ENCODE data around the gene RPL37.
"Not testable (repeated sequence)": the region's sequence is repeated elsewhere in the genome, so short reads cannot be mapped to it uniquely, and the experiment has no call there.

Gene RPL37

DNA sequence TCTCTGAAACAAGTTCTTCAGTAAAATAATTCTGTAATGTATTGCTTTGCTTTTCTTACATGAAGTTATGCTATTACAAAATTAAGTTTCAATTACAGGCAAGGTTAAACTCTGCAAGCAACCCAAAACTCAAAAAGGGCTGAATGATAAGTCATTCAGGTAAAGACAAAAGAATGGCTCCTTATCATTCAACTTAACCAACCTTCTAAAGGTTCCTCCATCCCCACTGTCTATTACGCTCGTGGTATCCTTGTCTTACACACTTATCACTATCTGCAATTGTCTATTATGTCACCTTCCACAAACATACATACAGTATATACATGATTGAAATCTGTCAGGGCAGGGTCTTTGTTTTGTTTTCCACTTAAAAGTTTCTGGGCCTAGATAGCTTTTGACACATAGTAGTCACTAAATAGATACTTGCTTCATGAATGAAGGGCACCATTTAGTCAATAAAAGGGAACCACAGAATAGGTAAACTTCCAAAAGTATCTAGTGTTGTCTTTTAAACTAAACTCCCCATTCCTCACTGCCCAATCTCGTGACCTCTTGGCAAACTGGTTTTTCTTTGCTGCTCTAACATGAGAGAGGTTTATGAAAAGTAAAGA is 6.9 kb downstream of the RPL37 start:
- H3K4me3 ChIP-seq (ENCODE audit: low read length) = no peak overlapping the region
- TF ChIP-seq ZNF274 (IDR thresholded peaks at IDR 0.05; ENCODE audit: low read depth, low read length) = no peak

GRCh38 chr5:40827188-40827977 is 7.6 kb downstream of the RPL37 start:
- TF ChIP-seq ZNF274 (IDR thresholded peaks at IDR 0.05; ENCODE audit: low read depth, low read length) = no peak
- no peak overlapping the region for H3K4me3 ChIP-seq (ENCODE audit: low read length)

- no peak overlapping the region for H3K4me3 ChIP-seq (ENCODE audit: low read length)
- TF ChIP-seq ZNF274 (IDR thresholded peaks at IDR 0.05; ENCODE audit: low read depth, low read length) = no peak
Observed at GRCh38 chr5:40826489-40827187, 8.4 kb downstream of the RPL37 start.

- not testable (repeated sequence) for H3K4me3 ChIP-seq (ENCODE audit: low read length)
Observed at GRCh38 chr5:40825461-40826043, 9.5 kb downstream of the RPL37 start.

DNA sequence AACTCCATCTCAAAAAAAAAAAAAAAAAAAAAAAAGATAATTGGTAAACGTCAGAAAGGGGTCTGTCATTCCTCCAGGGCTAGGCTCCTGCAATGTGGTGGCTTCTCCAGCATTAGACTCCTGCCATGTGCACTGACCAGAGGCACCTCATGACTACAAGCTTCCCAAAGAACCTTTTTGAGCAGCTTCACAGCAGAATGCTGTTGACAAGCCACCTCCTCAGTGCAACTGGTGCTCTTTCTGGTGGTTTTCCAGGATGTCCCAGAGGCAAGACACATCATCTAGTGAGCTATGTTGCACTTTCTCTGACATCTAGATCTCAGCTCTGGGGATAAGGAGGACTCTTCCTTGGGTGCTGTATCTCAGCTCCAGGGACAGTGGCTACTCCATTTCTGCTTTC is 11.6 kb downstream of the RPL37 start:
- TF ChIP-seq ZNF274 (IDR thresholded peaks at IDR 0.05; ENCODE audit: low read depth, low read length) = no peak
- H3K4me3 ChIP-seq (ENCODE audit: low read length) = no peak overlapping the region

DNA sequence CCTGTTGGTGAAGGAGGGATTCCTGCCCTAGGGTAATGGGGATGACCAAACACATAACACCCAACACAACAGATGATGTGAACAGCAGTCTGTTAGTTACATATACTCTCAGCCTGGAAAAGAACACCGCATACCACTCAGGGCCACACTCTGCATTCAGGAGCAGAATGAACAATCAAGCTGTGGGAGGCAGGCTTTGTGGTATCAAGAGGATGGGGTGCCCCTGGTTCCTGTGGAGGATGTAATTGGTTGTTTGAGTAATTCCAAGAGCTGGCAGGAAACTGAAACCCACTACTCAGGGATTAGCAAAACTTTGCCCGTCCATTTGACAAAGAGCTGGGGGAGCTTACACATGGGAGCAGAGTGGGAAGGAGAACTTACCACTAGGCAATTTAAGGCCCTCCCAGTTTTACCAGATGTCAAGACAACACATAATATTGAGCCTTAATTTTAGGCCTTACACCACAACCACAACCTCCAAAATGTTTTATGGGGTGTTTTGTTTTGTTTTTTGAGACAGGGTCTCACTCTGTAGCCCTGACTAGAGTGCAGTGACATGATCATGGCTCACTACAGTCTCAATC is 21.2 kb downstream of the RPL37 start:
- TF ChIP-seq ZNF274 (IDR thresholded peaks at IDR 0.05; ENCODE audit: low read depth, low read length) = no peak
- H3K4me3 ChIP-seq (ENCODE audit: low read length) = no peak overlapping the region

GRCh38 chr5:40812125-40812524 is 22.9 kb downstream of the RPL37 start:
- no peak overlapping the region for H3K4me3 ChIP-seq (ENCODE audit: low read length)
- no peak for TF ChIP-seq ZNF274 (IDR thresholded peaks at IDR 0.05; ENCODE audit: low read depth, low read length)

DNA sequence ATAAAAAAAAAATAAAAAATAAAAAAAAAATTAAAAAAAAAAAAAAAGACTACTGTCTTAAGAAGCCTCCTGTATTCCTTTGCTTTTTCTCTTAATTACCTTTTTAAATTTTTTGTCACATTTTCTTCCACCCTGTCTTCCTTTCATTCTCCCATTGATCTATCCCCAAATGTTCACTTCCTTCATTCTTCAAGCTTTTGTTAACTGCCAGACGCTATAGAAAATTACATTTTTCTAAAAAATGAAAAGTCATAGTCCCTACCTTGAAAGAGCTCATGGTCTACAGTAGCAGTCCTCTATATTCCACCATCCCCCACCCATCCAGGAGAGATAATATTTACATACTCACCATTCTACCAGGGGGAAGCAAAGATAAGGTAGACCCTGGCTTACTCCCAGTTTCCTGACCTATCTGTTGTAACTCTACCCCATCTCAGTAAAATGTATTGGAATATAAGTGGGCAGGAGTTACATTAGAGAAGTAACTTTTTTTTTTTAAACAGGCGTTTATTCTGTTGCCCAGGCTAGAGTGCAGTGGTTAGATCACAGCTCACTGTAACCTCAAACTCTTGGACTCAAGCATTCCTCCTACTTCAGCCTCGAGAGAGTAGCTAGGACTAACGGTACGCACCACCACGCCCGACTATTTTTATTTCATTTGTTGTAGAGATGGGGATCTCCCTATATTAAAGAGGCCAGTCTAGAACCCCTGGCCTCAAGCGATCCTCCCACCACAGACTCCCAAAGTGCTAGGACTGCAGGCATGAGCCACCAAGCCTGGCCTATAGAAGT is 33.1 kb downstream of the RPL37 start:
- TF ChIP-seq ZNF274 (IDR thresholded peaks at IDR 0.05; ENCODE audit: low read depth, low read length) = no peak
- H3K4me3 ChIP-seq (ENCODE audit: low read length) = no peak overlapping the region

- TF ChIP-seq ZNF274 (IDR thresholded peaks at IDR 0.05; ENCODE audit: low read depth, low read length) = no peak
- no peak overlapping the region; the same call in 1 of the 2 replicates for H3K4me3 ChIP-seq (ENCODE audit: low read length)
Observed at GRCh38 chr5:40799258-40799657, 35.8 kb downstream of the RPL37 start.

GRCh38 chr5:40798801-40799210 is 36.2 kb downstream of the RPL37 start:
- peak overlapping the region; percentile 78 for H3K4me3 ChIP-seq (ENCODE audit: low read length)
- no peak for TF ChIP-seq ZNF274 (IDR thresholded peaks at IDR 0.05; ENCODE audit: low read depth, low read length)

DNA sequence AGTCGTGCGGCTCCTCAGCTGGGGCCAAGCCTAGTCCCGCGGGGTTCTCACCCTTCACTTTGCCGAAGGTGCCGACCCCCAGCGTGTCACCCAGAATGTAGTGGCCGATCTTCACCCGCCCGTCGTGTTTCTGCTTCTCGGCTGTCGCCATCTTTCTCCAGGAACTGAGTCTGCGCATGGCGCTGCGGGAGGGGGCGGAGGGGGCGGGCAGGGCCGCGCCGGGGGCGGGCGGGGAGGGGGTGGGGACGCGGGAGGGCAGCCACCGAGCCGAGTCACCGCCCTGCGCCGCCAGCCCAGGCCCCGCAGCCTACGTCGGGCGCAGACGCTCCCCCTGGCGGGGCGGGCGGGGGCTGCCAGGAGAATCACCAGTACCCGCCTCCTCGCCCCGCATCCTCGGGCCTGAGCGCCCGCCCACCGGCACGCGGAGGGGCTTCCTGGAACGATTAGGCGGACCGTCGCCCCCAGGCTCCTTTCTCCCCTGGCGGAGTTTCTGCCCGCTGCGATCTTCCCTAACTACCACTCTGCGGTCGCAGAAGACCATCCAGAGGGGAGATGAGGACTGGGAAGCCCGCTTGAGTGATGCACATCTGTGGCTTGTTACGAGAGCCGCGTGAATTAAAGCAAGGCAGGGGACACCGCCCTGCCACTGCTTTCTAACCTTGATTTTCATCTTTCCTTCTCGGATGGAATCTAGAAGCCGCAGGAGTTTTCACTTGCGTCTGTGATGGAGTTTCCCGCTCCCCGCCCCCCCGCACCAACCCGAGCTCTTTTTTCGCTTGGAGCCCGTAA is 36.8 kb downstream of the RPL37 start, which contains the start of gene PRKAA1:
PRKAA1 (minus strand) TSS at position 363 of the 789 bp plus-strand sequence; CDS start at position 178, 185 bp downstream.
- peak within 1 kb of the TSS; percentile 82 for H3K4me3 ChIP-seq (ENCODE audit: low read length)
- no peak for TF ChIP-seq ZNF274 (IDR thresholded peaks at IDR 0.05; ENCODE audit: low read depth, low read length)

DNA sequence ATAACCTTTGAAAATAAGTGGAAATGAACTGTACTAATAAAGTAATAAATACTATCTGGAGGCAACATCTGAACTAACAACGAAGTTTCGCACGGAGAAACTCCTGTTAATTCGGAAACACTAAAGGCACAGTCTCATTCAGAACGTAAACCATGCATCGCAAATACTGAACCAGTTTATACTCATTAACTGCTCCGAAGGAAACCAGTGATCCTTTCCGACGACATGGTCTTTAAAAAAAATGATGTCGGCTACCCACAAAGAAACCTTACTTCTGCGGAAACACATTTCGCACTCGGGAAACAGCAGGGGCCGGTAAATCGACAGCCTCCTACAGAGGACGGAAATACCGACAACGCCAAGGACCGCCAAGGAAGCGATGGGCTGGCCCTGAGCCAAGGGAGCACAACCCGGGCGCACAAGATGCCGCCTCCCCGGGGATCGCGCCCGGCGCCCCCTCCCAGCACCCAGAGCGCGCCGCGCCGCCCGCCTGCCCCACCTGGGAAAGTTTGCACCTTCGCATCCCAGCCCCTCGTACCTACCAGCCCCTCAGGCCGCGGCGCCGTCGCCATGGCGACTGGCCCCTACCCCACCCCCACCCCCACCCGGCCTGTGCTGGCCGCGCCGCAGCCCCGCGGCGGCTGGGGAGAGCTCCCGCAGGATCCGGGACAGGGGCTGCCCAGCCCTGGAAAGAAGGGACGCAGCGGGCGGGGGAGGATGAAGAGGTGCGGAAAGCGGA is 37.6 kb downstream of the RPL37 start:
- peak overlapping the region; percentile 82 for H3K4me3 ChIP-seq (ENCODE audit: low read length)
- TF ChIP-seq ZNF274 (IDR thresholded peaks at IDR 0.05; ENCODE audit: low read depth, low read length) = no peak
